HepG2 (cell line): ENCODE data around the gene COPS7A. TPM values are rescaled to one million over a fixed set of nuclear protein-coding genes. Genes with fewer than 3 reads are reported as not detected.

Experiments
- ATF3 ChIP-seq: sonication (generic); formaldehyde crosslinking; IDR thresholded peaks from 2 replicates; pipeline ENCODE4 v1.4.0; 2020; ENCODE audit warnings: missing genetic modification reagents
- CENPBD1 ChIP-seq: sonication (generic); formaldehyde crosslinking; IDR thresholded peaks from 2 replicates; pipeline ENCODE4 v1.8.0; 2022; ENCODE audit warnings: missing genetic modification reagents, low read depth, mild to moderate bottlenecking, borderline replicate concordance
- HINFP ChIP-seq: sonication (generic); formaldehyde crosslinking; IDR thresholded peaks from 2 replicates; pipeline ENCODE4 v1.4.0; 2020; ENCODE audit warnings: low read depth, mild to moderate bottlenecking, missing genetic modification reagents
- POGZ ChIP-seq: sonication (generic); formaldehyde crosslinking; IDR thresholded peaks from 2 replicates; pipeline ENCODE4 v1.4.0; 2020; ENCODE audit warnings: mild to moderate bottlenecking, missing genetic modification reagents
- PRDM15 ChIP-seq: sonication (generic); formaldehyde crosslinking; IDR thresholded peaks from 2 replicates; pipeline ENCODE4 v1.4.0; 2020; ENCODE audit warnings: missing genetic modification reagents
- RFX5 ChIP-seq: IDR thresholded peaks from 2 replicates; pipeline ENCODE4 v1.6.1; 2011; ENCODE audit warnings: low read depth, low read length, improper control_type of control experiment
- SMYD3 ChIP-seq: sonication (generic); formaldehyde crosslinking; IDR thresholded peaks from 2 replicates; pipeline ENCODE4 v1.8.1; 2023; ENCODE audit warnings: mild to moderate bottlenecking, missing genetic modification reagents
- SNAPC4 ChIP-seq: sonication (generic); formaldehyde crosslinking; IDR thresholded peaks from 2 replicates; pipeline ENCODE4 v1.4.0; 2020; ENCODE audit warnings: mild to moderate bottlenecking, missing genetic modification reagents
- SRY ChIP-seq: sonication (generic); formaldehyde crosslinking; IDR thresholded peaks from 2 replicates; pipeline ENCODE4 v1.8.0; 2022; ENCODE audit warnings: mild to moderate bottlenecking, missing genetic modification reagents
- TMF1 ChIP-seq: sonication (generic); formaldehyde crosslinking; IDR thresholded peaks from 2 replicates; pipeline ENCODE4 v1.8.1; 2022; ENCODE audit warnings: low read depth, missing genetic modification reagents
- TSC22D2 ChIP-seq: sonication (generic); formaldehyde crosslinking; IDR thresholded peaks from 2 replicates; pipeline ENCODE4 v1.5.1; 2020; ENCODE audit warnings: missing genetic modification reagents, mild to moderate bottlenecking, borderline replicate concordance
- U2AF2 ChIP-seq: fragments of 200-400 bp; formaldehyde crosslinking; IDR thresholded peaks from 2 replicates; pipeline ENCODE4 v1.6.1; 2017; ENCODE audit warnings: low read depth, mild to moderate bottlenecking, low read length
- XBP1 ChIP-seq: sonication (generic); formaldehyde crosslinking; IDR thresholded peaks from 2 replicates; pipeline ENCODE4 v1.5.0; 2020; ENCODE audit warnings: missing genetic modification reagents
- ZKSCAN5 ChIP-seq: sonication (generic); formaldehyde crosslinking; IDR thresholded peaks from 2 replicates; pipeline ENCODE4 v1.5.1; 2020; ENCODE audit warnings: mild to moderate bottlenecking, missing genetic modification reagents
- ZNF160 ChIP-seq: sonication (generic); formaldehyde crosslinking; IDR thresholded peaks from 2 replicates; pipeline ENCODE4 v1.8.0; 2022; ENCODE audit warnings: mild to moderate bottlenecking, inconsistent platforms, missing genetic modification reagents
- ZNF367 ChIP-seq: sonication (generic); formaldehyde crosslinking; IDR thresholded peaks from 2 replicates; pipeline ENCODE4 v1.4.0; 2020; ENCODE audit warnings: missing genetic modification reagents, borderline replicate concordance
- ZNF703 ChIP-seq: sonication (generic); formaldehyde crosslinking; IDR thresholded peaks from 2 replicates; pipeline ENCODE4 v1.5.1; 2020; ENCODE audit warnings: missing genetic modification reagents, mild to moderate bottlenecking, moderate library complexity, borderline replicate concordance
- ZNF777 ChIP-seq: sonication (generic); formaldehyde crosslinking; IDR thresholded peaks from 2 replicates; pipeline ENCODE4 v1.4.0; 2020; ENCODE audit warnings: missing genetic modification reagents
- polyA plus RNA-seq, 8 experiments: library from polyadenylated mRNA; depleted of rRNA in 3 of 8; stranded (reverse) in 7 of 8; unstranded in 1 of 8; fragments of >200 nt; fragmentation: Illumina TruSeq in 4 of 8; extraction: Trizol in 4 of 8; gene quantifications; 2 replicates each; pipeline versions ENCODE4 v1.2.1 to v1.2.3, GENCODE V29; 2011 to 2016; ENCODE audit warnings: low read depth in 4 of 8, missing spikeins in 1 of 8, mixed read lengths in 1 of 8; ENCODE audit not compliant: insufficient read depth in 1 of 8
- total RNA-seq, 5 experiments: library from RNA; depleted of rRNA; stranded (reverse); fragments of >200 nt; fragmentation: Illumina TruSeq; extraction: Trizol; gene quantifications; 2 replicates each; pipeline ENCODE4 v1.2.3, GENCODE V29; 2016; ENCODE audit warnings: low read depth in 1 of 5

Gene COPS7A
- total and polyA plus RNA-seq, 2 of the 13 experiments (the other 11 are each of a cell fraction or from before 2014, with no cell fraction given): 40.0 to 73.6 TPM

- TF ChIP-seq PRDM15 (CRISPR knock-in tag) (peak; percentile 75; the same call in 1 of the 2 replicates), TMF1 (CRISPR knock-in tag) (no peak), ZNF777 (CRISPR knock-in tag) (peak; percentile 92), SNAPC4 (no peak), ZNF703 (CRISPR knock-in tag) (no peak), RFX5 (no peak), POGZ (CRISPR knock-in tag) (no peak), CENPBD1 (no peak), HINFP (CRISPR knock-in tag) (no peak), ZNF367 (CRISPR knock-in tag) (no peak), ZNF160 (CRISPR knock-in tag) (no peak), SMYD3 (CRISPR knock-in tag) (no peak; the same call in 1 of the 2 replicates), XBP1 (no peak), U2AF2 (no peak), TSC22D2 (CRISPR knock-in tag) (no peak), ATF3 (no peak), SRY (CRISPR knock-in tag) (no peak), ZKSCAN5 (CRISPR knock-in tag) (no peak)
These were observed 43.0 kb downstream of the COPS7A start (continued) for GRCh38 chr12:6766651-6767349.
